Liver (tissue), 9 donors: ENCODE results near the gene SERPINA3. TPM values are rescaled to one million over a fixed set of nuclear protein-coding genes. Genes with fewer than 3 reads are reported as not detected.

Source experiments
- DNase-seq: peaks from one replicate; pipeline ENCODE4 v3.0.0-alpha.2; 2017; ENCODE audit warnings: low spot score
- H3K27ac ChIP-seq, 2 donors: one replicate each; pipeline ENCODE4 v1.7.0; 2013; ENCODE audit warnings: inconsistent platforms in 2 of 2, low read length in 2 of 2, control low read depth in 1 of 2, low read depth in 1 of 2, mild to moderate bottlenecking in 1 of 2
- H3K27me3 ChIP-seq, 4 donors: one replicate each; pipeline versions ENCODE4 v1.6.1 to v1.7.0; 2013; ENCODE audit warnings: low read length in 3 of 4, inconsistent platforms in 1 of 4, mild to moderate bottlenecking in 1 of 4, moderate library complexity in 1 of 4; ENCODE audit not compliant: control insufficient read depth in 4 of 4, insufficient read depth in 4 of 4
- H3K36me3 ChIP-seq, 4 donors: one replicate each; pipeline versions ENCODE4 v1.6.1 to v1.7.0; 2013; ENCODE audit warnings: low read length in 3 of 4, mild to moderate bottlenecking in 3 of 4, low read depth in 1 of 4, moderate library complexity in 1 of 4; ENCODE audit not compliant: control insufficient read depth in 4 of 4, insufficient read depth in 3 of 4
- H3K4me1 ChIP-seq, 4 donors: one replicate each; pipeline versions ENCODE4 v1.6.1 to v1.7.0; 2013; ENCODE audit warnings: low read length in 3 of 4, mild to moderate bottlenecking in 3 of 4, moderate library complexity in 1 of 4; ENCODE audit not compliant: control insufficient read depth in 4 of 4, insufficient read depth in 4 of 4
- H3K4me3 ChIP-seq, 3 donors: one replicate each; pipeline versions ENCODE4 v1.6.1 to v1.7.0; 2013; ENCODE audit warnings: low read length in 3 of 3, control low read depth in 1 of 3, low read depth in 1 of 3, mild to moderate bottlenecking in 1 of 3
- H3K9ac ChIP-seq, 2 donors: one replicate each; pipeline ENCODE4 v1.7.0; 2013; ENCODE audit warnings: low read length in 2 of 2, mild to moderate bottlenecking in 2 of 2, moderate library complexity in 2 of 2, control low read depth in 1 of 2, low read depth in 1 of 2
- H3K9me3 ChIP-seq, 4 donors: one replicate each; pipeline versions ENCODE4 v1.6.1 to v1.7.0; 2013; ENCODE audit warnings: low read length in 3 of 4; ENCODE audit not compliant: control insufficient read depth in 4 of 4
- CTCF ChIP-seq: fragments of 150-350 bp; IDR thresholded peaks from 2 replicates; pipeline ENCODE4 v1.5.1; 2017; ENCODE audit warnings: improper control_type of control experiment, low read depth, low read length; ENCODE audit not compliant: missing input control
- EGR1 ChIP-seq, 2 donors: IDR thresholded peaks; 2 replicates each; pipeline ENCODE4 v1.6.1; 2016 to 2018; ENCODE audit warnings: antibody characterized with exemption in 2 of 2, low read depth in 2 of 2
- FOXA1 ChIP-seq: IDR thresholded peaks from 2 replicates; pipeline ENCODE4 v1.6.1; 2016; ENCODE audit warnings: antibody characterized with exemption
- FOXA2 ChIP-seq: IDR thresholded peaks from 2 replicates; pipeline ENCODE4 v1.6.1; 2016; ENCODE audit warnings: antibody characterized with exemption
- GABPA ChIP-seq, 2 donors: IDR thresholded peaks in 1 of 2; conservative IDR thresholded peaks in 1 of 2; 2 replicates each; pipeline ENCODE4 v1.6.1; 2016; ENCODE audit warnings: antibody characterized with exemption in 2 of 2, mild to moderate bottlenecking in 1 of 2, moderate library complexity in 1 of 2
- HNF4A ChIP-seq, 2 donors: conservative IDR thresholded peaks; 2 replicates each; pipeline ENCODE4 v1.6.1; 2016; ENCODE audit warnings: antibody characterized with exemption in 2 of 2, mild to moderate bottlenecking in 2 of 2
- HNF4G ChIP-seq: IDR thresholded peaks from 2 replicates; pipeline ENCODE4 v1.6.1; 2016; ENCODE audit warnings: antibody characterized with exemption
- JUND ChIP-seq, 2 donors: IDR thresholded peaks; 2 replicates each; pipeline ENCODE4 v1.6.1; 2016; ENCODE audit warnings: antibody characterized with exemption in 2 of 2
- MAX ChIP-seq: IDR thresholded peaks from 2 replicates; pipeline ENCODE4 v1.6.1; 2016; ENCODE audit warnings: antibody characterized with exemption
- NR2F2 ChIP-seq: IDR thresholded peaks from 2 replicates; pipeline ENCODE4 v1.6.1; 2016; ENCODE audit warnings: antibody characterized with exemption
- RAD21 ChIP-seq, 2 donors: IDR thresholded peaks; 2 replicates each; pipeline ENCODE4 v1.6.1; 2016; ENCODE audit warnings: antibody characterized with exemption in 2 of 2, mild to moderate bottlenecking in 2 of 2
- REST ChIP-seq: IDR thresholded peaks from 2 replicates; pipeline ENCODE4 v1.6.1; 2016; ENCODE audit warnings: antibody characterized with exemption, mild to moderate bottlenecking
- RXRA ChIP-seq, 2 donors: IDR thresholded peaks; 2 replicates each; pipeline ENCODE4 v1.6.1; 2017 to 2018; ENCODE audit warnings: antibody characterized with exemption in 2 of 2, mild to moderate bottlenecking in 1 of 2
- SP1 ChIP-seq: IDR thresholded peaks from 2 replicates; pipeline ENCODE4 v1.6.1; 2018; ENCODE audit warnings: antibody characterized with exemption, mild to moderate bottlenecking
- TAF1 ChIP-seq: conservative IDR thresholded peaks from 2 replicates; pipeline ENCODE4 v1.6.1; 2016; ENCODE audit warnings: antibody characterized with exemption, mild to moderate bottlenecking
- YY1 ChIP-seq: IDR thresholded peaks from 2 replicates; pipeline ENCODE4 v1.6.1; 2016; ENCODE audit warnings: antibody characterized with exemption, mild to moderate bottlenecking
- whole genome bisulfite sequencing: extraction: QIAGEN DNeasy Blood & Tissue Kit; methylation state at CpG from one replicate; pipeline ENCODE4 v1.1.7; 2013; 5-methylcytosine and 5-hydroxymethylcytosine counted together
- polyA plus RNA-seq, 2 donors: library from polyadenylated mRNA; stranded (reverse) in 1 of 2; unstranded in 1 of 2; fragments of 200-250 nt in 1 of 2; fragments of >200 nt in 1 of 2; fragmentation: Nextera tagmentation in 1 of 2; extraction: Ambion mirVana in 1 of 2; gene quantifications; one replicate each; pipeline versions ENCODE4 v1.2.1 to v1.2.3, GENCODE V29; 2013 to 2015
- total RNA-seq, 2 donors: library from RNA; depleted of rRNA; stranded (reverse); fragments of >200 nt; gene quantifications; one replicate each; pipeline ENCODE4 v1.2.3, GENCODE V29; 2014
- TF ChIP-seq, protein P1 (sequence below): IDR thresholded peaks from 2 replicates; pipeline ENCODE4 v1.6.1; 2016; ENCODE audit warnings: antibody characterized with exemption
- TF ChIP-seq, protein P2 (sequence below): IDR thresholded peaks from 2 replicates; pipeline ENCODE4 v1.6.1; 2016; ENCODE audit warnings: antibody characterized with exemption
- donor health status: healthy.
- donor health status: healthy.
- donor health status: healthy.
- donor health status: healthy.
- donor health status: healthy.

The SERPINA3 gene
- total and polyA plus RNA-seq, 4 donors = 2,087 to 17,984 (median 13,009) TPM

DNA sequence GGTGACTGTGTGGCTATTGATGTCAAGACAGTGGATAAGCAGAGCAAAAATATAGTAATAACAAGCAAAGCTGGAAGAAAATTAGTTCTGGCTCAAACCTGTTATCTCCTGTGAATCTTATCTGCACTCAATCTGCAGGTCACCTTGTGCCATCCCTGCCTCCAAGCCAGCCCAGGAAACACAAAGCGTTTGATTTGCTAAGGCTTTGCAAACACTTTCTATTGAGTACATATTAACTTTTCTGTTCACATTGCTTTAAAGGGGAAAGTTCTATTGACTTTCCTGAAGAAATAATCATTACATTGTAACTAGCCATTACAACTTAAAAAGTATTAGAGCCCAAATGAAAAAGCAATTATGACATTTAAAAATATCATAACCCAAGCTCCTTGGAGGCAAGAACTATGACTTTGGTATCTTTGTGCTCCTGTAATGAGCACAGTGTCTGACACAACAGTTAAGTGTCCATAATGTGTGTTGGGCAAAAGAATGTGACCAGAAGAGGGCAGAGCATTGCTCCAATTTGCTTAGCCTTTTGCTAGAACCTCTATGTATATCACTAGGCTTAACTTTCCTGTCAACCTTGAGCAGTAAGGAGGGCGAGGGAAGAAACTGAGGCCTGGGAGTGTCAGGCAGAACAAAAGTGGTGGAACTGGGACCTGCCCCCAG is 24.7 kb downstream of the SERPINA3 start:
- Histone ChIP-seq H3K36me3 (no peaks in the 10 kb centered on the region), H3K27ac (peak overlapping the region; percentile 20 to 28), H3K4me1 (peaks cover 17 to 73% (median 58%) of the 10 kb centered on the region in 4 donors), H3K4me3 (peak overlapping the region in 2 of 3 donors; percentile 19 to 59), H3K27me3 (no peaks in the 10 kb centered on the region), H3K9me3 (no peaks in the 10 kb centered on the region), H3K9ac (no peak overlapping the region)
- 18% methylated on average over 2 of the region's 2 CpGs for WGBS
- DNase-seq = no peak
- TF ChIP-seq SP1 = peak; percentile 83
- TF ChIP-seq, protein P1, sequence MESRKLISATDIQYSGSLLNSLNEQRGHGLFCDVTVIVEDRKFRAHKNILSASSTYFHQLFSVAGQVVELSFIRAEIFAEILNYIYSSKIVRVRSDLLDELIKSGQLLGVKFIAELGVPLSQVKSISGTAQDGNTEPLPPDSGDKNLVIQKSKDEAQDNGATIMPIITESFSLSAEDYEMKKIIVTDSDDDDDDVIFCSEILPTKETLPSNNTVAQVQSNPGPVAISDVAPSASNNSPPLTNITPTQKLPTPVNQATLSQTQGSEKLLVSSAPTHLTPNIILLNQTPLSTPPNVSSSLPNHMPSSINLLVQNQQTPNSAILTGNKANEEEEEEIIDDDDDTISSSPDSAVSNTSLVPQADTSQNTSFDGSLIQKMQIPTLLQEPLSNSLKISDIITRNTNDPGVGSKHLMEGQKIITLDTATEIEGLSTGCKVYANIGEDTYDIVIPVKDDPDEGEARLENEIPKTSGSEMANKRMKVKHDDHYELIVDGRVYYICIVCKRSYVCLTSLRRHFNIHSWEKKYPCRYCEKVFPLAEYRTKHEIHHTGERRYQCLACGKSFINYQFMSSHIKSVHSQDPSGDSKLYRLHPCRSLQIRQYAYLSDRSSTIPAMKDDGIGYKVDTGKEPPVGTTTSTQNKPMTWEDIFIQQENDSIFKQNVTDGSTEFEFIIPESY = peak; percentile 62
- peak; percentile 77 to 92 for TF ChIP-seq RXRA (IDR thresholded peaks at IDR 0.05)
- TF ChIP-seq TAF1 = no peak
- peak; percentile 33 to 50 for TF ChIP-seq JUND (IDR thresholded peaks at IDR 0.05)
- peak; percentile 90 for TF ChIP-seq FOXA1
- TF ChIP-seq HNF4G = no peak
- peak; percentile 36 for TF ChIP-seq NR2F2
- TF ChIP-seq, protein P2, sequence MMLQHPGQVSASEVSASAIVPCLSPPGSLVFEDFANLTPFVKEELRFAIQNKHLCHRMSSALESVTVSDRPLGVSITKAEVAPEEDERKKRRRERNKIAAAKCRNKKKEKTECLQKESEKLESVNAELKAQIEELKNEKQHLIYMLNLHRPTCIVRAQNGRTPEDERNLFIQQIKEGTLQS = no peak
- peak; percentile 78 for TF ChIP-seq YY1
- peak; percentile 94 for TF ChIP-seq FOXA2
- peak in 1 of 2 donors; percentile 18 for TF ChIP-seq GABPA (IDR thresholded peaks at IDR 0.05 in 1 of 2, conservative IDR thresholded peaks at IDR 0.05 in 1 of 2)
- peak; percentile 61 to 75 for TF ChIP-seq RAD21 (IDR thresholded peaks at IDR 0.05)
- TF ChIP-seq HNF4A (conservative IDR thresholded peaks at IDR 0.05) = peak; percentile 78 to 85
- peak; percentile 18 for TF ChIP-seq REST
- TF ChIP-seq EGR1 (IDR thresholded peaks at IDR 0.05; ENCODE audit: low read depth in 2 of 2) = peak in 1 of 2 donors; percentile 73
- peak; percentile 78 for TF ChIP-seq MAX
- TF ChIP-seq CTCF = peak; percentile 30
